ENCODE results near the gene PRICKLE3. TPM values are rescaled to one million over a fixed set of nuclear protein-coding genes. Genes with fewer than 3 reads are reported as not detected.
A peak's percentile ranks its signal among the peaks of the same experiment; 100 is the strongest.

Gene PRICKLE3
- total RNA-seq, 1 donor from 2014 or later = 11.3 TPM

- H3K27me3 Mint-ChIP-seq (ENCODE audit: unreplicated experiment) = peaks cover 16% of the 10 kb centered on the region
- H3K36me3 Mint-ChIP-seq (ENCODE audit: low read depth, unreplicated experiment) = no peaks in the 10 kb centered on the region
- H3K4me3 Mint-ChIP-seq (ENCODE audit: unreplicated experiment) = peak within 1 kb of the TSS; percentile 37
- H3K27ac Mint-ChIP-seq (ENCODE audit: unreplicated experiment) = no peak within 1 kb of the TSS
- no peak for TF ChIP-seq CTCF (IDR thresholded peaks at IDR 0.05; ENCODE audit: unreplicated experiment)
- no peaks in the 10 kb centered on the region for H3K9me3 Mint-ChIP-seq (ENCODE audit: unreplicated experiment)
- DNase-seq (ENCODE audit: low spot score) = no peak
- H3K4me1 Mint-ChIP-seq (ENCODE audit: unreplicated experiment) = peaks cover 13% of the 10 kb centered on the region
These were observed 23.6 kb downstream of the PRICKLE3 start, which contains the start of gene MAGIX for GRCh38 chrX:49162620-49163019. MAGIX (plus strand) TSS chrX:49162758; CDS start chrX:49162890, 132 bp downstream.

GRCh38 chrX:49161632-49162031 lies 24.5 kb downstream of the PRICKLE3 start:
- no peaks in the 10 kb centered on the region for H3K36me3 Mint-ChIP-seq (ENCODE audit: low read depth, unreplicated experiment)
- no peaks in the 10 kb centered on the region for H3K9me3 Mint-ChIP-seq (ENCODE audit: unreplicated experiment)
- no peak for TF ChIP-seq CTCF (IDR thresholded peaks at IDR 0.05; ENCODE audit: unreplicated experiment)
- H3K4me1 Mint-ChIP-seq (ENCODE audit: unreplicated experiment) = peaks cover 8% of the 10 kb centered on the region
- no peak for DNase-seq (ENCODE audit: low spot score)
- no peak overlapping the region for H3K27ac Mint-ChIP-seq (ENCODE audit: unreplicated experiment)
- H3K27me3 Mint-ChIP-seq (ENCODE audit: unreplicated experiment) = peaks cover 13% of the 10 kb centered on the region
- H3K4me3 Mint-ChIP-seq (ENCODE audit: unreplicated experiment) = no peak overlapping the region

GRCh38 chrX:49160908-49161307 lies 25.3 kb downstream of the PRICKLE3 start:
- DNase-seq (ENCODE audit: low spot score) = no peak
- Mint-ChIP-seq H3K27me3 (ENCODE audit: unreplicated experiment) (peaks cover 12% of the 10 kb centered on the region), H3K9me3 (ENCODE audit: unreplicated experiment) (no peaks in the 10 kb centered on the region), H3K4me1 (ENCODE audit: unreplicated experiment) (peaks cover 6% of the 10 kb centered on the region), H3K4me3 (ENCODE audit: unreplicated experiment) (no peak overlapping the region), H3K36me3 (ENCODE audit: low read depth, unreplicated experiment) (no peaks in the 10 kb centered on the region), H3K27ac (ENCODE audit: unreplicated experiment) (no peak overlapping the region)
- TF ChIP-seq CTCF (IDR thresholded peaks at IDR 0.05; ENCODE audit: unreplicated experiment) = no peak

- Mint-ChIP-seq H3K27ac (ENCODE audit: unreplicated experiment) (no peak overlapping the region), H3K4me3 (ENCODE audit: unreplicated experiment) (no peak overlapping the region)
- no peak for TF ChIP-seq CTCF (IDR thresholded peaks at IDR 0.05; ENCODE audit: unreplicated experiment)
These were observed 29.0 kb downstream of the PRICKLE3 start for GRCh38 chrX:49157194-49157593.

GRCh38 chrX:49155900-49156837 lies 30.0 kb downstream of the PRICKLE3 start:
- peak overlapping the region; percentile 93 for H3K27ac Mint-ChIP-seq (ENCODE audit: unreplicated experiment)
- peak; percentile 52 for TF ChIP-seq CTCF (IDR thresholded peaks at IDR 0.05; ENCODE audit: unreplicated experiment)

More at GRCh38 chrX:49157194-49157593, 29.0 kb downstream of the PRICKLE3 start:
- DNase-seq (ENCODE audit: low spot score) = no peak
- Mint-ChIP-seq H3K27me3 (ENCODE audit: unreplicated experiment) (peaks cover 7% of the 10 kb centered on the region), H3K4me1 (ENCODE audit: unreplicated experiment) (peaks cover 7% of the 10 kb centered on the region), H3K9me3 (ENCODE audit: unreplicated experiment) (no peaks in the 10 kb centered on the region), H3K36me3 (ENCODE audit: low read depth, unreplicated experiment) (no peaks in the 10 kb centered on the region)

More at GRCh38 chrX:49155900-49156837, 30.0 kb downstream of the PRICKLE3 start:
- Mint-ChIP-seq H3K9me3 (ENCODE audit: unreplicated experiment) (no peaks in the 10 kb centered on the region), H3K27me3 (ENCODE audit: unreplicated experiment) (peaks cover 4% of the 10 kb centered on the region), H3K36me3 (ENCODE audit: low read depth, unreplicated experiment) (no peaks in the 10 kb centered on the region), H3K4me3 (ENCODE audit: unreplicated experiment) (peak overlapping the region; percentile 90), H3K4me1 (ENCODE audit: unreplicated experiment) (peaks cover 7% of the 10 kb centered on the region)
- peak; percentile 75 for DNase-seq (ENCODE audit: low spot score)

Data from endothelial cell (in vitro differentiated cells).